Astrocyte (in vitro differentiated cells and primary cell): ENCODE data around the gene REXO1. TPM values are rescaled to one million over a fixed set of nuclear protein-coding genes. Genes with fewer than 3 reads are reported as not detected.

ENCODE experiments used
- DNase-seq: peaks from one replicate; pipeline ENCODE4 v3.0.0-alpha.2; 2010; ENCODE audit warnings: low read depth
- FAIRE-seq: peaks from 2 replicates; lab custom pipeline; 2011; peaks lifted over from hg19 to GRCh38; lab: Jason Lieb, UNC
- H2AFZ ChIP-seq: 2 replicates; pipeline ENCODE4 v1.6.0; 2012; ENCODE audit warnings: low read depth, low read length, inconsistent platforms
- H3K27ac ChIP-seq: 2 replicates; pipeline ENCODE4 v1.5.1; 2011; ENCODE audit warnings: low read depth, low read length, inconsistent platforms
- H3K27me3 ChIP-seq: 2 replicates; pipeline ENCODE4 v1.6.0; 2011; ENCODE audit warnings: low read length, inconsistent platforms; ENCODE audit not compliant: insufficient read depth
- H3K36me3 ChIP-seq: 2 replicates; pipeline ENCODE4 v1.5.1; 2011; ENCODE audit warnings: low read length, inconsistent platforms; ENCODE audit not compliant: insufficient read depth
- H3K4me1 ChIP-seq: 2 replicates; pipeline ENCODE4 v1.5.1; 2011; ENCODE audit warnings: low read length, inconsistent platforms; ENCODE audit not compliant: insufficient read depth
- H3K4me2 ChIP-seq: 2 replicates; pipeline ENCODE4 v1.6.0; 2012; ENCODE audit warnings: low read length, inconsistent platforms
- H3K4me3 ChIP-seq: 2 replicates; pipeline ENCODE4 v1.5.1; 2011; ENCODE audit warnings: low read depth, mild to moderate bottlenecking, low read length, inconsistent platforms; ENCODE audit not compliant: insufficient read depth
- H3K79me2 ChIP-seq: 2 replicates; pipeline ENCODE4 v1.6.0; 2012; ENCODE audit warnings: mild to moderate bottlenecking, low read length, inconsistent platforms; ENCODE audit not compliant: insufficient read depth
- H3K9ac ChIP-seq: 2 replicates; pipeline ENCODE4 v1.6.0; 2012; ENCODE audit warnings: mild to moderate bottlenecking, low read length, inconsistent platforms
- H3K9me3 ChIP-seq: 2 replicates; pipeline ENCODE4 v1.5.1; 2012; ENCODE audit warnings: low read depth, mild to moderate bottlenecking, low read length, inconsistent platforms; ENCODE audit not compliant: insufficient read depth
- H4K20me1 ChIP-seq: 2 replicates; pipeline ENCODE4 v1.6.0; 2012; ENCODE audit warnings: low read length, inconsistent platforms; ENCODE audit not compliant: insufficient read depth
- H3K27ac Mint-ChIP-seq: one replicate; pipeline ENCODE4 v1.8.0; 2021; ENCODE audit warnings: mild to moderate bottlenecking, mixed read lengths; ENCODE audit not compliant: unreplicated experiment
- H3K27me3 Mint-ChIP-seq: one replicate; pipeline ENCODE4 v1.8.0; 2021; ENCODE audit warnings: low read depth, mixed read lengths; ENCODE audit not compliant: unreplicated experiment
- H3K36me3 Mint-ChIP-seq: one replicate; pipeline ENCODE4 v1.8.0; 2021; ENCODE audit warnings: low read depth, mixed read lengths; ENCODE audit not compliant: unreplicated experiment
- H3K4me1 Mint-ChIP-seq: one replicate; pipeline ENCODE4 v1.8.0; 2021; ENCODE audit warnings: low read depth, mixed read lengths; ENCODE audit not compliant: unreplicated experiment
- H3K4me3 Mint-ChIP-seq: one replicate; pipeline ENCODE4 v1.8.0; 2021; ENCODE audit warnings: mild to moderate bottlenecking, moderate library complexity, mixed read lengths; ENCODE audit not compliant: unreplicated experiment
- H3K9me3 Mint-ChIP-seq: one replicate; pipeline ENCODE4 v1.8.0; 2021; ENCODE audit warnings: mild to moderate bottlenecking, mixed read lengths; ENCODE audit not compliant: unreplicated experiment
- EZH2 ChIP-seq: IDR thresholded peaks from 2 replicates; pipeline ENCODE4 v1.6.1; 2012; ENCODE audit warnings: mild to moderate bottlenecking, low read length, inconsistent platforms; ENCODE audit not compliant: insufficient read depth
- total RNA-seq: library from RNA; stranded (reverse); gene quantifications from 2 replicates; pipeline ENCODE4 v1.2.1, GENCODE V29; 2021
- TF ChIP-seq, protein P1 (sequence below): IDR thresholded peaks from 2 replicates; pipeline ENCODE4 v1.5.1; 2011; ENCODE audit warnings: low read depth, mild to moderate bottlenecking, inconsistent platforms, low read length, moderate library complexity; ENCODE audit not compliant: insufficient read depth

Gene REXO1
- total RNA-seq, 1 donor from 2014 or later = 35.5 TPM

DNA sequence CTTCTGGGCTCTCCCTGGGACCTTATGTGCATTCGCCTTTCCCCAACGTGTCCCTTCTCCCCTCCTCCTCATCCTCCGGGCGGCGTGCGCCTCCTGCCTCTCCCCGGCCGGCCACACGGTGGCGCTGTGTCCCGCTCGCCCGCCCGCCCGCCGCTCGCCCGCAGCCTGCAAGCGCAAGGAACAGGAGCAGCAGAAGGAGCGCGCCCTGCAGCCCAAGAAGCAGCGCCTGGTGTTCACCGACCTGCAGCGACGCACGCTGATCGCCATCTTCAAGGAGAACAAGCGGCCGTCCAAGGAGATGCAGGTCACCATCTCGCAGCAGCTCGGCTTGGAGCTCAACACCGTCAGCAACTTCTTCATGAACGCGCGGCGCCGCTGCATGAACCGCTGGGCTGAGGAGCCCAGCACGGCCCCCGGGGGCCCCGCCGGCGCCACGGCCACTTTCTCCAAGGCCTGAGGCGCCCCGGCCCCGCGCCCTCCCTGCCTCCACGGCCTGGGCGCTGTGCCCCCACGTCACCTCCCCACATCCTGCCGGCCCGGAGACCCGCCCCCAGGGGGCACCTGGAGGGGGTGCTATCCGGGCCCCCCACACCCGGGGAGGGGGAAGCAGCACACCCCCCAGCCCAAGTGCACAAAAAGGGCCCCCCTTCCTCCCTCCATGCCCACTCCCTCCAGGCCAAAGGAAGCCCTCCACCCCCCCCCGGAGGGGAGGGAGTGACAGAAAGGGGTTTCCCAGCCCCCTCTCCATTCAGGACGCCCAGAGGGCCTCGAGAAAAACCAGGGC is 73.1 kb downstream of the REXO1 start:
- H3K9me3 Mint-ChIP-seq = peaks cover 15% of the 10 kb centered on the region
- Histone ChIP-seq H3K79me2 (no peaks in the 10 kb centered on the region), H3K4me3 (no peak overlapping the region), H3K4me2 (no peak overlapping the region), H3K9me3 (peaks cover 8% of the 10 kb centered on the region), H4K20me1 (no peaks in the 10 kb centered on the region), H2AFZ (no peak overlapping the region), H3K36me3 (no peaks in the 10 kb centered on the region), H3K4me1 (no peaks in the 10 kb centered on the region), H3K27ac (no peak overlapping the region), H3K9ac (no peak overlapping the region), H3K27me3 (peaks cover 44% of the 10 kb centered on the region)
- H3K27ac Mint-ChIP-seq = no peak overlapping the region
- TF ChIP-seq, protein P1, sequence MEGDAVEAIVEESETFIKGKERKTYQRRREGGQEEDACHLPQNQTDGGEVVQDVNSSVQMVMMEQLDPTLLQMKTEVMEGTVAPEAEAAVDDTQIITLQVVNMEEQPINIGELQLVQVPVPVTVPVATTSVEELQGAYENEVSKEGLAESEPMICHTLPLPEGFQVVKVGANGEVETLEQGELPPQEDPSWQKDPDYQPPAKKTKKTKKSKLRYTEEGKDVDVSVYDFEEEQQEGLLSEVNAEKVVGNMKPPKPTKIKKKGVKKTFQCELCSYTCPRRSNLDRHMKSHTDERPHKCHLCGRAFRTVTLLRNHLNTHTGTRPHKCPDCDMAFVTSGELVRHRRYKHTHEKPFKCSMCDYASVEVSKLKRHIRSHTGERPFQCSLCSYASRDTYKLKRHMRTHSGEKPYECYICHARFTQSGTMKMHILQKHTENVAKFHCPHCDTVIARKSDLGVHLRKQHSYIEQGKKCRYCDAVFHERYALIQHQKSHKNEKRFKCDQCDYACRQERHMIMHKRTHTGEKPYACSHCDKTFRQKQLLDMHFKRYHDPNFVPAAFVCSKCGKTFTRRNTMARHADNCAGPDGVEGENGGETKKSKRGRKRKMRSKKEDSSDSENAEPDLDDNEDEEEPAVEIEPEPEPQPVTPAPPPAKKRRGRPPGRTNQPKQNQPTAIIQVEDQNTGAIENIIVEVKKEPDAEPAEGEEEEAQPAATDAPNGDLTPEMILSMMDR = peak; percentile 17
- TF ChIP-seq EZH2 = peak; percentile 58
- no peaks in the 10 kb centered on the region for H3K36me3 Mint-ChIP-seq
- H3K4me3 Mint-ChIP-seq = no peak overlapping the region
- H3K4me1 Mint-ChIP-seq = no peaks in the 10 kb centered on the region
- peaks cover 62% of the 10 kb centered on the region for H3K27me3 Mint-ChIP-seq
- FAIRE-seq = no peak
- DNase-seq = no peak

- H3K27me3 ChIP-seq = peaks cover 32% of the 10 kb centered on the region
- no peak for FAIRE-seq
- H3K4me3 Mint-ChIP-seq = no peak overlapping the region
Observed at GRCh38 chr19:1773184-1773583, 75.1 kb downstream of the REXO1 start.

More at GRCh38 chr19:1773184-1773583, 75.1 kb downstream of the REXO1 start:
- H3K4me1 ChIP-seq = no peaks in the 10 kb centered on the region
- peaks cover 8% of the 10 kb centered on the region for H3K9me3 ChIP-seq
- H2AFZ ChIP-seq = no peak overlapping the region
- H3K4me1 Mint-ChIP-seq = no peaks in the 10 kb centered on the region
- peaks cover 61% of the 10 kb centered on the region for H3K27me3 Mint-ChIP-seq
- H4K20me1 ChIP-seq = no peaks in the 10 kb centered on the region
- no peaks in the 10 kb centered on the region for H3K79me2 ChIP-seq
- no peak for TF ChIP-seq EZH2
- TF ChIP-seq, protein P1 = no peak
- no peak overlapping the region for H3K4me2 ChIP-seq
- H3K9ac ChIP-seq = no peak overlapping the region
- peaks cover 15% of the 10 kb centered on the region for H3K9me3 Mint-ChIP-seq
- DNase-seq = peak; percentile 82
- no peak overlapping the region for H3K27ac Mint-ChIP-seq
- H3K36me3 Mint-ChIP-seq = no peaks in the 10 kb centered on the region
- H3K36me3 ChIP-seq = no peaks in the 10 kb centered on the region
- no peak overlapping the region for H3K4me3 ChIP-seq
- no peak overlapping the region for H3K27ac ChIP-seq
